ENCODE data around the gene VIL1.

The VIL1 gene

GRCh38 chr2:218427741-218428140 is 8.8 kb downstream of the VIL1 start:
- no peak for DNase-seq (ENCODE audit: low read depth, low spot score)
- H3K4me3 ChIP-seq (ENCODE audit: insufficient read length, low read depth) = no peak overlapping the region
- no peaks in the 10 kb centered on the region for H3K4me1 ChIP-seq (ENCODE audit: insufficient read depth, insufficient read length)
- TF ChIP-seq ZNF274 (IDR thresholded peaks at IDR 0.05; ENCODE audit: low read depth, low read length) (no peak), SUZ12 (IDR thresholded peaks at IDR 0.05; ENCODE audit: extremely low read depth, insufficient read depth, insufficient read length) (no peak), YY1 (IDR thresholded peaks at IDR 0.05; ENCODE audit: insufficient read depth, insufficient read length) (no peak)
- H3K9me3 ChIP-seq (ENCODE audit: insufficient read depth, low read length) = no peaks in the 10 kb centered on the region
- H3K9ac ChIP-seq (ENCODE audit: insufficient read length, low read depth) = no peak overlapping the region
- no peaks in the 10 kb centered on the region for H3K27me3 ChIP-seq (ENCODE audit: insufficient read depth, insufficient read length)
- no peaks in the 10 kb centered on the region for H3K36me3 ChIP-seq (ENCODE audit: insufficient read depth, insufficient read length, low read length)

- H3K36me3 ChIP-seq (ENCODE audit: insufficient read depth, insufficient read length, low read length) = no peaks in the 10 kb centered on the region
- H3K9ac ChIP-seq (ENCODE audit: insufficient read length, low read depth) = no peak overlapping the region
- no peak overlapping the region for H3K4me3 ChIP-seq (ENCODE audit: insufficient read length, low read depth)
- H3K27me3 ChIP-seq (ENCODE audit: insufficient read depth, insufficient read length) = no peaks in the 10 kb centered on the region
- TF ChIP-seq ZNF274 (IDR thresholded peaks at IDR 0.05; ENCODE audit: low read depth, low read length) (no peak), SUZ12 (IDR thresholded peaks at IDR 0.05; ENCODE audit: extremely low read depth, insufficient read depth, insufficient read length) (no peak), YY1 (IDR thresholded peaks at IDR 0.05; ENCODE audit: insufficient read depth, insufficient read length) (no peak)
- H3K4me1 ChIP-seq (ENCODE audit: insufficient read depth, insufficient read length) = no peaks in the 10 kb centered on the region
- no peak for DNase-seq (ENCODE audit: low read depth, low spot score)
- H3K9me3 ChIP-seq (ENCODE audit: insufficient read depth, low read length) = no peaks in the 10 kb centered on the region
Observed at GRCh38 chr2:218428846-218429558, 10.1 kb downstream of the VIL1 start.

DNA sequence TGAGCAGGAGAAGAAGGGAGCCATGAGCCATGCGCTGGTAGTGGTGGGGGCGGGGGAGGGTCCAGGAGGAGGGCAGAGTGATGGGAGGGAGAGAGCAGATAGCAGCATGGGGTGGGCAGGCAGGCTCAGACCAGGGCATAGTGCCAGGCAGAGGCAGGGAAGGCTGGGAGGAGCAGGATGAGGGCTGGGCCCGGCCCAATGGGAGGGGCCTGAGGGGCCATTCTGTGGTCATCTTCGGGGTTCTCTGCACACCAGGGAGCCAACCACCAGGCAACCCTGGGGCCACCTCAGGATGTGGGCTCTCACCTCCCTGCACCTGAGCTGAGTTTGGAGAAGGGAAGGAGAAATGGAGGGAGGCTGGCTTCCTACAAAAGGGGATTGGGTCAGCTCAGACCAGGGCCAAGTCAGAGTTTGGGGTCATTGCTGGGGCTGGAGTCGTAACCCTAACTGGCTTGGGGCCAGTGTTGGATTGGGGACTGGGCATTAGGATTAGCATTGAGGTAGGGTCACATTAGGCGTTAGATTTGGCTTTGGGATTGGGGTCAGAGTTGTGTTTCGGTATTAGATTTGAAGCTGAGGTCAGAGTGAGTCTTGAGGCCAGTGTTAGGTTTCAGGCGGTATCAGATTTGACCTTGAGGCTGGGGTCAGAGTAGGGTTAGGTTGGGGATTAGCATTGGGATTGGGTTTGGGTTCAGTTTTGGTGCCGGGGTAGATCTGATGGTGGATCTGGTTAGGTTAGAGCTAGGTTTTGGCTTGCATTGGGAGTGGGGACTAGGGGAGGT is 11.2 kb downstream of the VIL1 start:
- Histone ChIP-seq H3K9ac (ENCODE audit: insufficient read length, low read depth) (no peak overlapping the region), H3K9me3 (ENCODE audit: insufficient read depth, low read length) (no peaks in the 10 kb centered on the region), H3K4me3 (ENCODE audit: insufficient read length, low read depth) (no peak overlapping the region), H3K4me1 (ENCODE audit: insufficient read depth, insufficient read length) (peaks cover under 1% of the 10 kb centered on the region), H3K27me3 (ENCODE audit: insufficient read depth, insufficient read length) (no peaks in the 10 kb centered on the region), H3K36me3 (ENCODE audit: insufficient read depth, insufficient read length, low read length) (no peaks in the 10 kb centered on the region)
- TF ChIP-seq ZNF274 (IDR thresholded peaks at IDR 0.05; ENCODE audit: low read depth, low read length) (no peak), YY1 (IDR thresholded peaks at IDR 0.05; ENCODE audit: insufficient read depth, insufficient read length) (no peak), SUZ12 (IDR thresholded peaks at IDR 0.05; ENCODE audit: extremely low read depth, insufficient read depth, insufficient read length) (no peak)
- DNase-seq (ENCODE audit: low read depth, low spot score) = no peak

GRCh38 chr2:218430721-218431120 is 11.8 kb downstream of the VIL1 start:
- no peaks in the 10 kb centered on the region for H3K27me3 ChIP-seq (ENCODE audit: insufficient read depth, insufficient read length)
- no peaks in the 10 kb centered on the region for H3K9me3 ChIP-seq (ENCODE audit: insufficient read depth, low read length)
- TF ChIP-seq YY1 (IDR thresholded peaks at IDR 0.05; ENCODE audit: insufficient read depth, insufficient read length) = no peak
- TF ChIP-seq ZNF274 (IDR thresholded peaks at IDR 0.05; ENCODE audit: low read depth, low read length) = no peak
- TF ChIP-seq SUZ12 (IDR thresholded peaks at IDR 0.05; ENCODE audit: extremely low read depth, insufficient read depth, insufficient read length) = no peak
- no peaks in the 10 kb centered on the region for H3K36me3 ChIP-seq (ENCODE audit: insufficient read depth, insufficient read length, low read length)
- H3K4me1 ChIP-seq (ENCODE audit: insufficient read depth, insufficient read length) = peaks cover 6% of the 10 kb centered on the region
- no peak overlapping the region for H3K4me3 ChIP-seq (ENCODE audit: insufficient read length, low read depth)
- no peak for DNase-seq (ENCODE audit: low read depth, low spot score)
- no peak overlapping the region for H3K9ac ChIP-seq (ENCODE audit: insufficient read length, low read depth)

- TF ChIP-seq ZNF274 (IDR thresholded peaks at IDR 0.05; ENCODE audit: low read depth, low read length) (no peak), YY1 (IDR thresholded peaks at IDR 0.05; ENCODE audit: insufficient read depth, insufficient read length) (no peak), SUZ12 (IDR thresholded peaks at IDR 0.05; ENCODE audit: extremely low read depth, insufficient read depth, insufficient read length) (no peak)
- DNase-seq (ENCODE audit: low read depth, low spot score) = no peak
- Histone ChIP-seq H3K9me3 (ENCODE audit: insufficient read depth, low read length) (no peaks in the 10 kb centered on the region), H3K36me3 (ENCODE audit: insufficient read depth, insufficient read length, low read length) (no peaks in the 10 kb centered on the region), H3K27me3 (ENCODE audit: insufficient read depth, insufficient read length) (no peaks in the 10 kb centered on the region), H3K4me1 (ENCODE audit: insufficient read depth, insufficient read length) (peaks cover 7% of the 10 kb centered on the region), H3K9ac (ENCODE audit: insufficient read length, low read depth) (no peak overlapping the region), H3K4me3 (ENCODE audit: insufficient read length, low read depth) (no peak overlapping the region)
Observed at GRCh38 chr2:218431878-218432277, 13.0 kb downstream of the VIL1 start.

- TF ChIP-seq SUZ12 (IDR thresholded peaks at IDR 0.05; ENCODE audit: extremely low read depth, insufficient read depth, insufficient read length) (no peak), YY1 (IDR thresholded peaks at IDR 0.05; ENCODE audit: insufficient read depth, insufficient read length) (no peak), ZNF274 (IDR thresholded peaks at IDR 0.05; ENCODE audit: low read depth, low read length) (no peak)
- Histone ChIP-seq H3K9ac (ENCODE audit: insufficient read length, low read depth) (no peak overlapping the region), H3K36me3 (ENCODE audit: insufficient read depth, insufficient read length, low read length) (no peaks in the 10 kb centered on the region), H3K4me3 (ENCODE audit: insufficient read length, low read depth) (no peak overlapping the region), H3K4me1 (ENCODE audit: insufficient read depth, insufficient read length) (peaks cover 7% of the 10 kb centered on the region), H3K9me3 (ENCODE audit: insufficient read depth, low read length) (no peaks in the 10 kb centered on the region), H3K27me3 (ENCODE audit: insufficient read depth, insufficient read length) (no peaks in the 10 kb centered on the region)
- DNase-seq (ENCODE audit: low read depth, low spot score) = no peak
Observed at GRCh38 chr2:218432676-218433365, 13.9 kb downstream of the VIL1 start.

GRCh38 chr2:218434456-218434855 is 15.5 kb downstream of the VIL1 start:
- TF ChIP-seq SUZ12 (IDR thresholded peaks at IDR 0.05; ENCODE audit: extremely low read depth, insufficient read depth, insufficient read length) = no peak
- no peak for TF ChIP-seq ZNF274 (IDR thresholded peaks at IDR 0.05; ENCODE audit: low read depth, low read length)
- no peak for TF ChIP-seq YY1 (IDR thresholded peaks at IDR 0.05; ENCODE audit: insufficient read depth, insufficient read length)
- no peak for DNase-seq (ENCODE audit: low read depth, low spot score)

More at GRCh38 chr2:218434456-218434855, 15.5 kb downstream of the VIL1 start:
- Histone ChIP-seq H3K36me3 (ENCODE audit: insufficient read depth, insufficient read length, low read length) (no peaks in the 10 kb centered on the region), H3K4me1 (ENCODE audit: insufficient read depth, insufficient read length) (peaks cover 7% of the 10 kb centered on the region), H3K9ac (ENCODE audit: insufficient read length, low read depth) (no peak overlapping the region), H3K4me3 (ENCODE audit: insufficient read length, low read depth) (no peak overlapping the region), H3K9me3 (ENCODE audit: insufficient read depth, low read length) (no peaks in the 10 kb centered on the region), H3K27me3 (ENCODE audit: insufficient read depth, insufficient read length) (no peaks in the 10 kb centered on the region)
